WTC11 (cell line): Measurements from ENCODE around the gene SLC25A21. TPM values are rescaled to one million over a fixed set of nuclear protein-coding genes. Genes with fewer than 3 reads are reported as not detected.

Source experiments
- ATAC-seq: fragments of 200-7000 bp; cut with Tn5 transposase; 2 replicates; pipeline ENCODE4 v1.10.0; 2021; ENCODE audit warnings: mild to moderate bottlenecking, moderate library complexity
- CTCF ChIA-PET: fragments of 300-600 bp; sonication (Branson Sonifier 250); formaldehyde crosslinking; loops from one replicate; lab custom pipeline; 2021; ENCODE audit warnings: antibody characterized with exemption; lab: Charles Lee
- POLR2A ChIA-PET: fragments of 350-600 bp; sonication (Branson Sonifier 250); formaldehyde crosslinking; loops from one replicate; lab custom pipeline; 2021; ENCODE audit warnings: antibody characterized with exemption; lab: Charles Lee
- DNase-seq: peaks from one replicate; pipeline ENCODE4 v3.0.0; 2021; ENCODE audit warnings: low spot score
- H3K27ac Mint-ChIP-seq: 2 replicates; pipeline ENCODE4 v1.8.0; 2021; ENCODE audit warnings: mixed read lengths
- H3K27me3 Mint-ChIP-seq: 2 replicates; pipeline ENCODE4 v1.8.0; 2021; ENCODE audit warnings: low read depth, mild to moderate bottlenecking, moderate library complexity, mixed read lengths
- H3K36me3 Mint-ChIP-seq: 2 replicates; pipeline ENCODE4 v1.8.0; 2021; ENCODE audit warnings: mixed read lengths
- H3K4me1 Mint-ChIP-seq: 2 replicates; pipeline ENCODE4 v1.8.0; 2022; ENCODE audit warnings: mixed read lengths
- H3K4me3 Mint-ChIP-seq: 2 replicates; pipeline ENCODE4 v1.8.0; 2021; ENCODE audit warnings: mild to moderate bottlenecking, moderate library complexity, mixed read lengths
- H3K9me3 Mint-ChIP-seq: 2 replicates; pipeline ENCODE4 v1.8.0; 2021; ENCODE audit warnings: mixed read lengths
- CBFB ChIP-seq: sonication (generic); formaldehyde crosslinking; IDR thresholded peaks from 2 replicates; pipeline ENCODE4 v1.8.1; 2022; ENCODE audit warnings: mild to moderate bottlenecking, low read depth, missing genetic modification reagents
- ESRRA ChIP-seq: sonication (generic); formaldehyde crosslinking; IDR thresholded peaks from 2 replicates; pipeline ENCODE4 v1.8.1; 2022; ENCODE audit warnings: mild to moderate bottlenecking, missing genetic modification reagents, borderline replicate concordance
- FOXJ3 ChIP-seq: sonication (generic); formaldehyde crosslinking; IDR thresholded peaks from 2 replicates; pipeline ENCODE4 v1.9.0; 2021; ENCODE audit warnings: missing genetic modification reagents, mild to moderate bottlenecking, borderline replicate concordance
- FOXK1 ChIP-seq: sonication (generic); formaldehyde crosslinking; IDR thresholded peaks from 2 replicates; pipeline ENCODE4 v1.8.0; 2022; ENCODE audit warnings: mild to moderate bottlenecking, moderate library complexity, missing genetic modification reagents
- GABPB1 ChIP-seq: sonication (generic); formaldehyde crosslinking; IDR thresholded peaks from 2 replicates; pipeline ENCODE4 v1.8.1; 2023; ENCODE audit warnings: mild to moderate bottlenecking, missing genetic modification reagents
- GRHL2 ChIP-seq: fragments of 250-450 bp; sonication (Bioruptor Pico); IDR thresholded peaks from 2 replicates; pipeline ENCODE4 v1.8.0; 2022; ENCODE audit warnings: mild to moderate bottlenecking, moderate library complexity; ENCODE audit not compliant: insufficient replicate concordance, severe bottlenecking
- IRF2 ChIP-seq: sonication (generic); formaldehyde crosslinking; IDR thresholded peaks from 2 replicates; pipeline ENCODE4 v1.8.0; 2022; ENCODE audit warnings: low read depth, missing genetic modification reagents, borderline replicate concordance
- JUN ChIP-seq: sonication (generic); formaldehyde crosslinking; IDR thresholded peaks from 2 replicates; pipeline ENCODE4 v1.8.0; 2023; ENCODE audit warnings: mild to moderate bottlenecking, missing genetic modification reagents
- MXD4 ChIP-seq: fragments of 250-450 bp; sonication (Bioruptor Pico); IDR thresholded peaks from 2 replicates; pipeline ENCODE4 v1.8.0; 2021; ENCODE audit warnings: mild to moderate bottlenecking, moderate library complexity, borderline replicate concordance
- NR1H2 ChIP-seq: sonication (generic); formaldehyde crosslinking; IDR thresholded peaks from 2 replicates; pipeline ENCODE4 v1.9.0; 2021; ENCODE audit warnings: mild to moderate bottlenecking, moderate library complexity, missing genetic modification reagents
- OVOL2 ChIP-seq: fragments of 250-450 bp; sonication (Bioruptor Pico); IDR thresholded peaks from 2 replicates; pipeline ENCODE4 v1.9.0; 2021; ENCODE audit warnings: mild to moderate bottlenecking, borderline replicate concordance
- SOX15 ChIP-seq: fragments of 250-450 bp; sonication (Bioruptor Pico); IDR thresholded peaks from 2 replicates; pipeline ENCODE4 v1.9.0; 2021; ENCODE audit warnings: mild to moderate bottlenecking
- SP1 ChIP-seq: sonication (generic); formaldehyde crosslinking; conservative IDR thresholded peaks from 2 replicates; pipeline ENCODE4 v1.8.1; 2022; ENCODE audit warnings: missing genetic modification reagents
- TEAD1 ChIP-seq: sonication (generic); formaldehyde crosslinking; IDR thresholded peaks from 2 replicates; pipeline ENCODE4 v1.8.0; 2022; ENCODE audit warnings: mild to moderate bottlenecking, missing genetic modification reagents
- TP53 ChIP-seq: sonication (generic); formaldehyde crosslinking; IDR thresholded peaks from 2 replicates; pipeline ENCODE4 v1.8.1; 2023; ENCODE audit warnings: mild to moderate bottlenecking, missing genetic modification reagents
- USF2 ChIP-seq: sonication (generic); formaldehyde crosslinking; IDR thresholded peaks from 2 replicates; pipeline ENCODE4 v1.8.1; 2023; ENCODE audit warnings: mild to moderate bottlenecking, missing genetic modification reagents, moderate library complexity
- ZNF317 ChIP-seq: sonication (generic); formaldehyde crosslinking; IDR thresholded peaks from 2 replicates; pipeline ENCODE4 v1.8.1; 2023; ENCODE audit warnings: low read depth, mild to moderate bottlenecking, moderate library complexity, missing genetic modification reagents, borderline replicate concordance
- ZNF423 ChIP-seq: fragments of 250-450 bp; sonication (Bioruptor Pico); IDR thresholded peaks from 2 replicates; pipeline ENCODE4 v2.1.2; 2022; ENCODE audit warnings: mild to moderate bottlenecking, moderate library complexity
- total RNA-seq: library from RNA; stranded (reverse); gene quantifications from 3 replicates; pipeline ENCODE4 v1.2.3, GENCODE V29; 2021
- TF ChIP-seq, protein P1 (sequence below): sonication (generic); formaldehyde crosslinking; IDR thresholded peaks from 2 replicates; pipeline ENCODE4 v1.8.1; 2023; ENCODE audit warnings: mild to moderate bottlenecking, missing genetic modification reagents, borderline replicate concordance
- TF ChIP-seq, protein P2 (sequence below): sonication (generic); formaldehyde crosslinking; IDR thresholded peaks from 2 replicates; pipeline ENCODE4 v1.8.1; 2022; ENCODE audit warnings: mild to moderate bottlenecking, moderate library complexity, missing genetic modification reagents
- TF ChIP-seq, protein P3 (sequence below): fragments of 250-450 bp; sonication (Bioruptor Pico); IDR thresholded peaks from 2 replicates; pipeline ENCODE4 v1.8.0; 2021; ENCODE audit warnings: mild to moderate bottlenecking
- TF ChIP-seq, protein P4 (sequence below): sonication (generic); formaldehyde crosslinking; IDR thresholded peaks from 2 replicates; pipeline ENCODE4 v1.8.0; 2023; ENCODE audit warnings: mild to moderate bottlenecking, missing genetic modification reagents
- TF ChIP-seq, protein P5 (sequence below): sonication (generic); formaldehyde crosslinking; IDR thresholded peaks from 2 replicates; pipeline ENCODE4 v1.8.0; 2022; ENCODE audit warnings: mild to moderate bottlenecking, missing genetic modification reagents

SLC25A21 gene
- total RNA-seq, 1 experiment from 2014 or later: 8.2 TPM

- ChIA-PET POLR2A (no interaction called here), CTCF (interaction anchor here (1.9 to 2.0 kb wide), 2 partner anchors 284 to 291 kb away, joined by 5 to 8 read pairs; no protein-coding TSS in a partner anchor)
- no peaks in the 10 kb centered on the region for H3K27me3 Mint-ChIP-seq
- DNase-seq: no peak
- no peak overlapping the region for H3K27ac Mint-ChIP-seq
- H3K36me3 Mint-ChIP-seq: no peaks in the 10 kb centered on the region
- no peak for TF ChIP-seq MXD4 (CRISPR knock-in tag)
- no peak for TF ChIP-seq TP53 (CRISPR knock-in tag)
- no peak for TF ChIP-seq GABPB1
- TF ChIP-seq USF2: no peak
- TF ChIP-seq FOXJ3 (CRISPR knock-in tag): no peak
- TF ChIP-seq, protein P1, sequence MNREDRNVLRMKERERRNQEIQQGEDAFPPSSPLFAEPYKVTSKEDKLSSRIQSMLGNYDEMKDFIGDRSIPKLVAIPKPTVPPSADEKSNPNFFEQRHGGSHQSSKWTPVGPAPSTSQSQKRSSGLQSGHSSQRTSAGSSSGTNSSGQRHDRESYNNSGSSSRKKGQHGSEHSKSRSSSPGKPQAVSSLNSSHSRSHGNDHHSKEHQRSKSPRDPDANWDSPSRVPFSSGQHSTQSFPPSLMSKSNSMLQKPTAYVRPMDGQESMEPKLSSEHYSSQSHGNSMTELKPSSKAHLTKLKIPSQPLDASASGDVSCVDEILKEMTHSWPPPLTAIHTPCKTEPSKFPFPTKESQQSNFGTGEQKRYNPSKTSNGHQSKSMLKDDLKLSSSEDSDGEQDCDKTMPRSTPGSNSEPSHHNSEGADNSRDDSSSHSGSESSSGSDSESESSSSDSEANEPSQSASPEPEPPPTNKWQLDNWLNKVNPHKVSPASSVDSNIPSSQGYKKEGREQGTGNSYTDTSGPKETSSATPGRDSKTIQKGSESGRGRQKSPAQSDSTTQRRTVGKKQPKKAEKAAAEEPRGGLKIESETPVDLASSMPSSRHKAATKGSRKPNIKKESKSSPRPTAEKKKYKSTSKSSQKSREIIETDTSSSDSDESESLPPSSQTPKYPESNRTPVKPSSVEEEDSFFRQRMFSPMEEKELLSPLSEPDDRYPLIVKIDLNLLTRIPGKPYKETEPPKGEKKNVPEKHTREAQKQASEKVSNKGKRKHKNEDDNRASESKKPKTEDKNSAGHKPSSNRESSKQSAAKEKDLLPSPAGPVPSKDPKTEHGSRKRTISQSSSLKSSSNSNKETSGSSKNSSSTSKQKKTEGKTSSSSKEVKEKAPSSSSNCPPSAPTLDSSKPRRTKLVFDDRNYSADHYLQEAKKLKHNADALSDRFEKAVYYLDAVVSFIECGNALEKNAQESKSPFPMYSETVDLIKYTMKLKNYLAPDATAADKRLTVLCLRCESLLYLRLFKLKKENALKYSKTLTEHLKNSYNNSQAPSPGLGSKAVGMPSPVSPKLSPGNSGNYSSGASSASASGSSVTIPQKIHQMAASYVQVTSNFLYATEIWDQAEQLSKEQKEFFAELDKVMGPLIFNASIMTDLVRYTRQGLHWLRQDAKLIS (CRISPR knock-in tag): no peak
- TF ChIP-seq OVOL2 (CRISPR knock-in tag): no peak
- TF ChIP-seq GRHL2 (CRISPR knock-in tag): no peak
- TF ChIP-seq ZNF317: no peak
- TF ChIP-seq SP1 (CRISPR knock-in tag): no peak
- no peak for TF ChIP-seq JUN
- no peak for TF ChIP-seq FOXK1 (CRISPR knock-in tag)
- no peak for TF ChIP-seq SOX15 (CRISPR knock-in tag)
- TF ChIP-seq ESRRA (CRISPR knock-in tag): no peak
- TF ChIP-seq, protein P2, sequence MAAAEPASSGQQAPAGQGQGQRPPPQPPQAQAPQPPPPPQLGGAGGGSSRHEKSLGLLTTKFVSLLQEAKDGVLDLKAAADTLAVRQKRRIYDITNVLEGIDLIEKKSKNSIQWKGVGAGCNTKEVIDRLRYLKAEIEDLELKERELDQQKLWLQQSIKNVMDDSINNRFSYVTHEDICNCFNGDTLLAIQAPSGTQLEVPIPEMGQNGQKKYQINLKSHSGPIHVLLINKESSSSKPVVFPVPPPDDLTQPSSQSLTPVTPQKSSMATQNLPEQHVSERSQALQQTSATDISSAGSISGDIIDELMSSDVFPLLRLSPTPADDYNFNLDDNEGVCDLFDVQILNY (CRISPR knock-in tag): no peak
- no peak for TF ChIP-seq ZNF423 (CRISPR knock-in tag)
- no peak for ATAC-seq
- no peak overlapping the region for H3K4me3 Mint-ChIP-seq
- peaks cover 5% of the 10 kb centered on the region; the same call in 1 of the 2 replicates for H3K4me1 Mint-ChIP-seq
- H3K9me3 Mint-ChIP-seq: no peaks in the 10 kb centered on the region
Observed at GRCh38 chr14:36939265-36939664, 233.1 kb downstream of the SLC25A21 start.

DNA sequence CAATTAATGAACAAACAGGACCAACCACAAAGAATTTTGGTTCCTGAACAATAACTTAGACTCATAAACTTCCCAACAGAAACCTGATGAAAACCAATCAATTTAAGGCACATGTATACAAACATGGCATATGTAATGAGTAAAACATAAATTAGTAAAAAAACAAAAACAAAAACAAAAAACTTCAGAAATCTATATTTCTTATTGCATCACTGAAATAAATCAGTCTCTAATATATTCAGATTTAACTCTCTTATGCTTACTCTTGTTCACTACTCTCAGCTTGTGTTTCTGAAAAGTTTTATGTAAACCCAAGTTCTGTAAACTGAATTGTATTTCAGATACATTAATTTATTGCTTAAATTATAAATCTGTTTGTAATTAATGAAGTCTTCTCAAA, 233.7 kb downstream of the SLC25A21 start:
- H3K9me3 Mint-ChIP-seq: no peaks in the 10 kb centered on the region
- no peaks in the 10 kb centered on the region for H3K27me3 Mint-ChIP-seq
- CTCF ChIA-PET: interaction anchor here (1.9 kb wide), 1 partner anchor 283 kb away, joined by 5 read pairs; no protein-coding TSS in a partner anchor
- H3K27ac Mint-ChIP-seq: no peak overlapping the region
- POLR2A ChIA-PET: no interaction called here
- no peak overlapping the region for H3K4me3 Mint-ChIP-seq
- H3K36me3 Mint-ChIP-seq: no peaks in the 10 kb centered on the region
- ATAC-seq: no peak
- DNase-seq: no peak
- peaks cover 6% of the 10 kb centered on the region for H3K4me1 Mint-ChIP-seq
- TF ChIP-seq, protein P2 (CRISPR knock-in tag): no peak
- TF ChIP-seq CBFB (CRISPR knock-in tag) (no peak), TEAD1 (no peak), NR1H2 (CRISPR knock-in tag) (no peak), IRF2 (no peak)
- TF ChIP-seq, protein P3, sequence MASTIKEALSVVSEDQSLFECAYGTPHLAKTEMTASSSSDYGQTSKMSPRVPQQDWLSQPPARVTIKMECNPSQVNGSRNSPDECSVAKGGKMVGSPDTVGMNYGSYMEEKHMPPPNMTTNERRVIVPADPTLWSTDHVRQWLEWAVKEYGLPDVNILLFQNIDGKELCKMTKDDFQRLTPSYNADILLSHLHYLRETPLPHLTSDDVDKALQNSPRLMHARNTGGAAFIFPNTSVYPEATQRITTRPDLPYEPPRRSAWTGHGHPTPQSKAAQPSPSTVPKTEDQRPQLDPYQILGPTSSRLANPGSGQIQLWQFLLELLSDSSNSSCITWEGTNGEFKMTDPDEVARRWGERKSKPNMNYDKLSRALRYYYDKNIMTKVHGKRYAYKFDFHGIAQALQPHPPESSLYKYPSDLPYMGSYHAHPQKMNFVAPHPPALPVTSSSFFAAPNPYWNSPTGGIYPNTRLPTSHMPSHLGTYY (CRISPR knock-in tag): no peak
- TF ChIP-seq, protein P4, sequence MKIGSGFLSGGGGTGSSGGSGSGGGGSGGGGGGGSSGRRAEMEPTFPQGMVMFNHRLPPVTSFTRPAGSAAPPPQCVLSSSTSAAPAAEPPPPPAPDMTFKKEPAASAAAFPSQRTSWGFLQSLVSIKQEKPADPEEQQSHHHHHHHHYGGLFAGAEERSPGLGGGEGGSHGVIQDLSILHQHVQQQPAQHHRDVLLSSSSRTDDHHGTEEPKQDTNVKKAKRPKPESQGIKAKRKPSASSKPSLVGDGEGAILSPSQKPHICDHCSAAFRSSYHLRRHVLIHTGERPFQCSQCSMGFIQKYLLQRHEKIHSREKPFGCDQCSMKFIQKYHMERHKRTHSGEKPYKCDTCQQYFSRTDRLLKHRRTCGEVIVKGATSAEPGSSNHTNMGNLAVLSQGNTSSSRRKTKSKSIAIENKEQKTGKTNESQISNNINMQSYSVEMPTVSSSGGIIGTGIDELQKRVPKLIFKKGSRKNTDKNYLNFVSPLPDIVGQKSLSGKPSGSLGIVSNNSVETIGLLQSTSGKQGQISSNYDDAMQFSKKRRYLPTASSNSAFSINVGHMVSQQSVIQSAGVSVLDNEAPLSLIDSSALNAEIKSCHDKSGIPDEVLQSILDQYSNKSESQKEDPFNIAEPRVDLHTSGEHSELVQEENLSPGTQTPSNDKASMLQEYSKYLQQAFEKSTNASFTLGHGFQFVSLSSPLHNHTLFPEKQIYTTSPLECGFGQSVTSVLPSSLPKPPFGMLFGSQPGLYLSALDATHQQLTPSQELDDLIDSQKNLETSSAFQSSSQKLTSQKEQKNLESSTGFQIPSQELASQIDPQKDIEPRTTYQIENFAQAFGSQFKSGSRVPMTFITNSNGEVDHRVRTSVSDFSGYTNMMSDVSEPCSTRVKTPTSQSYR (CRISPR knock-in tag): no peak
- TF ChIP-seq, protein P5, sequence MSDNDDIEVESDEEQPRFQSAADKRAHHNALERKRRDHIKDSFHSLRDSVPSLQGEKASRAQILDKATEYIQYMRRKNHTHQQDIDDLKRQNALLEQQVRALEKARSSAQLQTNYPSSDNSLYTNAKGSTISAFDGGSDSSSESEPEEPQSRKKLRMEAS: no peak
